Dendritic cell treated with granulocyte-macrophage colony-stimulating factor and Interleukin-4, amounts not matched to agents 40 ng/mL and 50 ng/mL, for 4 days (primary cell): ENCODE data around the gene DNAJC12.
"Not testable (repeated sequence)": the region's sequence is repeated elsewhere in the genome, so short reads cannot be mapped to it uniquely, and the experiment has no call there.

Source experiments
- H3K27ac Mint-ChIP-seq: one replicate; pipeline ENCODE4 v1.8.0; 2022; ENCODE audit warnings: mild to moderate bottlenecking, mixed read lengths
- H3K27me3 Mint-ChIP-seq: one replicate; pipeline ENCODE4 v1.8.0; 2022; ENCODE audit warnings: mild to moderate bottlenecking, mixed read lengths
- H3K36me3 Mint-ChIP-seq: one replicate; pipeline ENCODE4 v1.8.0; 2022; ENCODE audit warnings: low read depth, mixed read lengths
- H3K4me1 Mint-ChIP-seq: one replicate; pipeline ENCODE4 v1.8.0; 2022; ENCODE audit warnings: low read depth, mixed read lengths
- H3K4me3 Mint-ChIP-seq: one replicate; pipeline ENCODE4 v1.8.0; 2022; ENCODE audit warnings: mild to moderate bottlenecking, moderate library complexity, mixed read lengths
- H3K9me3 Mint-ChIP-seq: one replicate; pipeline ENCODE4 v1.8.0; 2022; ENCODE audit warnings: mixed read lengths
- intact Hi-C: fragments of 100-400 bp; cut with micrococcal nuclease; formaldehyde crosslinking; loops from one replicate; pipeline ENCODE4 v1.15.0; 2022

DNAJC12 gene

DNA sequence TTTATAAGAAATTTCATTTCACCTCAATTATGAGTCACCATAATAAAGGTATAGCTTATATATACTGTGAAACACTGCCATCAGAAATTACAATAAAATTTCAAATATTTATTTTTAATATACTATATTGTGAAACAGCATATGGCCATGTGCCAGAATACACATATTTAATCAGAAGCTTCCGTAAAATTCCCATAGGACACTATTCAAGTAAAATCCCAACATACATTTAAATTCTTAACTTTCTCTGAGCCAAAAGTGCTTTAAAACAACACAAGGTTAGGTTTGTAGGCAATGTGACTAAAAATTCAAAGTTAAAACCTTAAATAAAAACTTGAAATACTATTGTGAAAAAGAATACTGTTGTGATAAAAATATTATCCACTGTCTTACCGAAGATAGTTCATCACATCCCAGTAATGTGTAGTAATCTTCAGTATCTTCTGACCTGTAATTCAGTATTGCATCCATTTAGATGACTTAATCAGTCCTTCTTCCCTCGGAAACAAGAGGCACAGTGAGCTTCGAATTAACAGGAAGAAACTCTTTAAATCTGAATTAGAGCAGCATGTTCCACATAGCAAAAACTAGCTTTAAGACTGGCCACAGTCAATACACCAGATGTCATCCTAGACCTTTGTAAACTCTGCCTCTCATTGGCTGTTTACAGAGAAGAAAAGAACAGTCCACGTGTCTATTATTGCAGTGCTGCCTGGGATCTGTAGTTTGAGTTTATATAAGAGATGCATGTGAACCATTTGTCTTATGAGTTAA, at the start of gene DNAJC12:
Gene DNAJC12, minus strand, starts transcription at position 648 of the 774 bp plus-strand sequence. Its CDS starts 177 bp downstream, at position 471.
- intact Hi-C loops, result no loop called here
- Mint-ChIP-seq H3K9me3 (peaks cover 15% of the 10 kb centered on the region), H3K27ac (no peak within 1 kb of the TSS), H3K4me1 (peaks cover 24% of the 10 kb centered on the region), H3K36me3 (no peaks in the 10 kb centered on the region), H3K4me3 (no peak within 1 kb of the TSS), H3K27me3 (no peaks in the 10 kb centered on the region)

DNA sequence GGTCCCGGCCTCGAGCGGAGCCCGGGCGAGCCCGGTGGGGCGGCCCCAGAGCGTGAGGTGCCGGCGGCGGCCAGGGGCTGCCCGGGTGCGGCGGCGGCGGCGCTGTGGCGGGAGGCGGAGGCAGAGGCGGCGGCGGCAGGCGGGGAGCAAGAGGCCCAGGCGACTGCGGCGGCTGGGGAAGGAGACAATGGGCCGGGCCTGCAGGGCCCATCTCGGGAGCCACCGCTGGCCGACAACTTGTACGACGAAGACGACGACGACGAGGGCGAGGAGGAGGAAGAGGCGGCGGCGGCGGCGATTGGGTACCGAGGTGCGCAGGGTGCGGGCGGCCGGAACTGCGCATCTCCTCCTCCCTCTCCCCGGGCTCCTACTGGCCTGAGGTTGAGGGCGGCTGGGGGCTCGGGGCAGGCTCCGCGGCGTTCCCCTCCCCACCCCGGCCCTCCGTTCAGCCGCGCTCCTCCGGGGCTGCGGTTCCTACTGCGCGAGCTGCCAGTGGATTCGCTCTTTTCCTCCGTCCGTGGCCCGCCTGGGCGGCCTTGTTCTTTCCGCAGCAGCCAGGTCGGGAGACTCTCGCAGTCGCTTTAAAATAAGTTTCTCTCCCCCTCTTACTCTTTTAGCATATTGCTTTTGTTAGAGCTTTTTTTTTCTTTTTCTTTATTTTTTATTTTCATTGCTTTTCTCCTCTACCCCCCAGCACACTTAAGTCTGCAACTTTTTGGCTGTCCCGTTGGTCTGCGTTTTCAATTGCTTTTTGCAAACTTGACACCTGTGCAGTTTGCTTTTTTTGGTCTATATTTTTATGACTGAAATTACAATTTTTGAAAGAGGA, 47.1 kb upstream of the DNAJC12 start:
- Mint-ChIP-seq H3K9me3 (no peaks in the 10 kb centered on the region), H3K4me3 (peak overlapping the region; percentile 92), H3K4me1 (peaks cover 22% of the 10 kb centered on the region), H3K27me3 (no peaks in the 10 kb centered on the region), H3K27ac (peak overlapping the region; percentile 96), H3K36me3 (peaks cover 52% of the 10 kb centered on the region)
- intact Hi-C loops, result loop anchor here (1.0 to 5.0 kb wide), 3 partner anchors 21 to 187 kb away; no protein-coding TSS in a partner anchor

DNA sequence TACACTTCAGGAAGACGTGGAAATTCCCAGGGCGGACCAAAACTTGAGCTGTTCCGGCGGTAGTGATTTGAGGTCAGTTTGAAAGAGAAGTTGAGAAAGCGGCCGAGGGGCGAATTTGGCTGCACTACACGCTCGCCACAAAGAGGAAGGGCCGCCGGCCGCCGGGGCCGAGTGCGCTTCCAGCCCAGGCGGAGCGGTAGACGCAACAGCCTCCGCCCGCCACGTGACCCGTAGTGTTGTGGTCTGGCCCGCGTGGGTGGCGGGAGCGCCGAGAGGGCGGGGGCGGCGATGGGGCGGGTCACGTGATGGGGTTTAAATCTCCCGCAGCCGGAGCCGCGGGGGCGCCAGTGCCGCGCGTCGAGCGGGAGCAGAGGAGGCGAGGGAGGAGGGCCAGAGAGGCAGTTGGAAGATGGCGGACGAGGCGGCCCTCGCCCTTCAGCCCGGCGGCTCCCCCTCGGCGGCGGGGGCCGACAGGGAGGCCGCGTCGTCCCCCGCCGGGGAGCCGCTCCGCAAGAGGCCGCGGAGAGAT, 46.4 kb upstream of the DNAJC12 start, which contains the start of gene SIRT1:
Gene SIRT1, plus strand, starts transcription at position 344 of the 529 bp plus-strand sequence. Its CDS starts 66 bp downstream, at position 410.
- no peaks in the 10 kb centered on the region for H3K27me3 Mint-ChIP-seq
- H3K27ac Mint-ChIP-seq, result peak within 1 kb of the TSS; percentile 96
- peaks cover 45% of the 10 kb centered on the region for H3K36me3 Mint-ChIP-seq
- intact Hi-C loops, result loop anchor here (1.0 to 2.0 kb wide), 2 partner anchors 20 to 36 kb away; no protein-coding TSS in a partner anchor
- peak within 1 kb of the TSS; percentile 92 for H3K4me3 Mint-ChIP-seq
- peaks cover 22% of the 10 kb centered on the region for H3K4me1 Mint-ChIP-seq
- H3K9me3 Mint-ChIP-seq, result no peaks in the 10 kb centered on the region

DNA sequence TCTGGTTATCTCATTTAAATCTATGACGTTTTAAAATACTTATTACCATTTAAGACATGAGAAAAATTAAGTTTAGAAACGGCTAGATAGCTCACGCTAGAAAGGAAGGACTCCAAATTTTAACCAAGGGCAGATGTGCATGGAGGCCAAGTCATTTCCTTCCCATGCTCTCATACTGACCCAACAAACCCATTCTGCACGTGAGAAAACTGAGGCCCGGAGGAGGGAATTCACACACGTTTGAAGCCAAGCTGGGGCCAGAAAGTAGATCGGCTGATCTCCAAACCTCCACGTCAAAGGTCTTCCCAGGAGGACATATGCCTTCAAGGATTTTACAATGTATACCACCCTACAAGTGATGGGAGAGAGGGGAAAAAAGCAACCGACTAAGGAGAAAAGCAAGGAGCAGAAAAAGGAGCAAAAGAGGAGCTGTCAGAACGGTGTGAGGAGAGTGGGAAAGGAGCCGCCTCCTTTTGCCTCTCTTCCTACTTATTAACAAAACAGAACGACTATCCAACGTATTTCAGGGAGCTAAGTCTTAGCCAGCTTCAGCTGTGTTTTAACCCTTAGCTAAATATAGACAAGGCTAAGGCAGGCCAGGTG, 45.8 kb upstream of the DNAJC12 start:
- Mint-ChIP-seq H3K27ac (peak overlapping the region; percentile 96), H3K4me3 (peak overlapping the region; percentile 92), H3K4me1 (peaks cover 22% of the 10 kb centered on the region), H3K27me3 (no peaks in the 10 kb centered on the region), H3K36me3 (peaks cover 39% of the 10 kb centered on the region), H3K9me3 (no peaks in the 10 kb centered on the region)
- intact Hi-C loops, result loop anchor here (1.0 to 2.0 kb wide), 2 partner anchors 20 to 35 kb away; no protein-coding TSS in a partner anchor

DNA sequence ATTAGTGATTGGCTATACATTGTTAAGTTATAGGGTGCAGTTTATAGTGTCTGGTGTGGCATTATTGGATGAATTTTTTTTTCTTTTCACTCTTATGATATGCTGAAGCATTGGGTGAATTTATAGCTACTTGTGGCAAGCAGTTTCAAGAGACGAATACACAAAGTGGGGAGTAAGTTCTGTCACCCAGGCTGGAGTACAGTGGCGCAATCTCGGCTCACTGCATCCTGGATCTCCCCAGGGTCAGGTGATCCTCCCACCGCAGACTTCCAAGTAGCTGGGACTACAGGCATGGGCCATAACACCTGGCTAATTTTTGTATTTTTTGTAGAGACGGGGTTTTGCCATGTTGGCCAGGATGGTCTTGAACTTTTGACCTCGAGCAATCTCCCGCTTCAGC, 40.1 kb upstream of the DNAJC12 start:
- peaks cover 2% of the 10 kb centered on the region for H3K27me3 Mint-ChIP-seq
- H3K4me3 Mint-ChIP-seq, result no peak overlapping the region
- H3K4me1 Mint-ChIP-seq, result peaks cover under 1% of the 10 kb centered on the region
- no peak overlapping the region for H3K27ac Mint-ChIP-seq
- H3K36me3 Mint-ChIP-seq, result no peaks in the 10 kb centered on the region
- intact Hi-C loops, result no loop called here
- no peaks in the 10 kb centered on the region for H3K9me3 Mint-ChIP-seq

DNA sequence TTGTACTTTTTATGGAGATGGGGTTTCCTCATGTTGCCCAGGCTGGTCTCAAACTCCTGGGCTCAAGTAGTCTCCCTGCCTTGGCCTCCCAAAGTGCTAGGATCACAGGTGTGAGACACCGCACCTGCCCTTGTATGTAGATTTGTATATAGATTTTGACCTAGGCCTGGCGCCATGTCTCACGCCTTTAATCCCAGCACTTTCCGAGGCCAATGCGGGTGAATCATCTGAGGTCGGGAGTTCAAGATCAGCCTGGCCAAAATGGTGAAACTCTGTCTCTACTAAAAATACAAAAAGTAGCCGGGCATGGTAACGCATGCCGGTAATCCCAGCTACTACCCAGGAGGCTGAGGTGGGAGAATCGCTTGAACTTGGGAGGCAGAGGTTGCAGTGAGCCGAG, 39.4 kb upstream of the DNAJC12 start:
- H3K4me1 Mint-ChIP-seq, H3K9me3 Mint-ChIP-seq, H3K27me3 Mint-ChIP-seq, intact Hi-C loops, H3K4me3 Mint-ChIP-seq, H3K36me3 Mint-ChIP-seq, H3K27ac Mint-ChIP-seq: not testable (repeated sequence)

DNA sequence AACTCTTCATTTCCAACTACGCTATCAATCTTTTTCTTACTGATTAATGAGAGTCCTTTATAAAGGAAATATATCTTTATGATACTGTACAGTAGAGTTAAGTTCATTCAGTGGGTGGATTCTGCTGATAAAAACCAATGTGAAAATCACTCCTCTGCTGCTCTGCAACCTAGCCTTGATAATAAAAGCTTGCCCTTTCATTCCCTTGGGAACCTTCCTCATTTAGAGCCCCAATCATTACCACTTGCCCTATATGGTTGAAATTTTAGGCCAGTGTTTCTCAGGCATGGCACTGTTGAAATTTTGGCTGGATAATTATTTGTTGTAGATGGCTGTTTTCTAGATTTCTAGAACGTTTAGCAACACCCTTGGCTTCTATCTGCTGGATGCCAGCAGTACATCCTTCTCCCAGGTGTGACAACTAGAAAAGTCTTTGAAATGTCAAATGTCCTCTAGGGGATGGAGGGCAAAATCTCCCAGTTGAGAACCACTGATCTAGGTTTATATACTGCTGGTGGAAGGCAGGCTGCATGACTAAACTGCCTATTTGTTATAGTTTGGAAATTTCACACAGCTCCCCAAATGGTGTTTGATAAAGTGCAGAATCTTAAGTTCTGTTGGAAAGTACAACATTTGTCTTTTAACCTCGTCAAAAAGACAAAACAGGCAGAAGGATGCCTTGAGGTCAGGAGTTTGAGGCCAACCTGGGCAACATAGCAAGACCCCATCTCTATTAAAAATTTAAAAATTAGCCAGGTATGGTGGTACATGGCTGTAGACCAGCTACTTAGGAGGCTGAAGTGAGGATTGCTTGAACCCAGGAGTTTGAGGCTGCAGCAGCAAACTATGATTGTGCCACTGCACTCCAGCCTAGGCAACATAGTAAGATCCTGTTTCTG, 37.6 kb upstream of the DNAJC12 start:
- H3K4me1 Mint-ChIP-seq, result no peaks in the 10 kb centered on the region
- H3K27me3 Mint-ChIP-seq, result peaks cover 2% of the 10 kb centered on the region
- H3K36me3 Mint-ChIP-seq, result no peaks in the 10 kb centered on the region
- intact Hi-C loops, result no loop called here
- no peak overlapping the region for H3K4me3 Mint-ChIP-seq
- no peaks in the 10 kb centered on the region for H3K9me3 Mint-ChIP-seq
- H3K27ac Mint-ChIP-seq, result no peak overlapping the region

DNA sequence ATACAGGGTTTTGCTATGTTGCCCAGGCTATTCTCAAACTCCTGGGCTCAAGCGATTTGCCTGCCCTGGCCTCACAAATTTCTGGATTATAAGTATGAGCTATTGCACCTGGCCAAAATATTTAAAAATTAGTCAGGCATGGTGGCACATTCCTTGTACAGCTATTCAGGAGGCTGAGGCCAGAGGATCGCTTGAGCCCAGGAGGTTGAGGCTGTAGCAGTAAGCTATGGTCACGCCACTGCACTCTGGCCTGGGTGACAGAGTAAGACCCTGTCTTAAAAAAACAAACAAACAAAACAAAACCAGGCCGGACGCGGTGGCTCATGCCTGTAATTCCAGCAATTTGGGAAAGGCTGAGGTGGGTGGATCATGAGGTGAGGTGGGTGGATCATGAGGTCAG, 32.0 kb upstream of the DNAJC12 start:
- peaks cover 7% of the 10 kb centered on the region for H3K4me1 Mint-ChIP-seq
- H3K9me3 Mint-ChIP-seq, result no peaks in the 10 kb centered on the region
- H3K36me3 Mint-ChIP-seq, result no peaks in the 10 kb centered on the region
- no peak overlapping the region for H3K27ac Mint-ChIP-seq
- intact Hi-C loops, result no loop called here
- no peaks in the 10 kb centered on the region for H3K27me3 Mint-ChIP-seq
- no peak overlapping the region for H3K4me3 Mint-ChIP-seq

DNA sequence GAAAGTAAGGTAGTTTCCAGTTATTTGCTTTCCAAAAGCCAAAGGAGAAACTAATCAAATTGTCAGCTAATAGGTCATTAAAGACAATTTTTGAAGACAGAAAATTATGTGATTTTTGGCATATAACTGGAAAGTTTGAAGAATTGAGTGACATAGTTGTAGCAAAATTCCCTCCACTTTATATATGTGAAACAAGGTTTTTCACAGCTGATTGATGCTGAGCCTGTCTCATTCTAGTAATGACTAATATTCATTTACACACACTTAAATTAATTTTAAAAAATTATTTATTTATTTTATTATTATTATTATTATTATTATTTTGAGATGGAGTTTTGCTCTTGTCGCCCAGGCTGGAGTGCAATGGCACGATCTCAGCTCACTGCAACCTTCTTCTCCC, 30.1 kb upstream of the DNAJC12 start:
- H3K27me3 Mint-ChIP-seq, result no peaks in the 10 kb centered on the region
- H3K9me3 Mint-ChIP-seq, result no peaks in the 10 kb centered on the region
- intact Hi-C loops, result no loop called here
- H3K4me3 Mint-ChIP-seq, result no peak overlapping the region
- H3K36me3 Mint-ChIP-seq, result no peaks in the 10 kb centered on the region
- H3K4me1 Mint-ChIP-seq, result peaks cover 25% of the 10 kb centered on the region
- H3K27ac Mint-ChIP-seq, result no peak overlapping the region

DNA sequence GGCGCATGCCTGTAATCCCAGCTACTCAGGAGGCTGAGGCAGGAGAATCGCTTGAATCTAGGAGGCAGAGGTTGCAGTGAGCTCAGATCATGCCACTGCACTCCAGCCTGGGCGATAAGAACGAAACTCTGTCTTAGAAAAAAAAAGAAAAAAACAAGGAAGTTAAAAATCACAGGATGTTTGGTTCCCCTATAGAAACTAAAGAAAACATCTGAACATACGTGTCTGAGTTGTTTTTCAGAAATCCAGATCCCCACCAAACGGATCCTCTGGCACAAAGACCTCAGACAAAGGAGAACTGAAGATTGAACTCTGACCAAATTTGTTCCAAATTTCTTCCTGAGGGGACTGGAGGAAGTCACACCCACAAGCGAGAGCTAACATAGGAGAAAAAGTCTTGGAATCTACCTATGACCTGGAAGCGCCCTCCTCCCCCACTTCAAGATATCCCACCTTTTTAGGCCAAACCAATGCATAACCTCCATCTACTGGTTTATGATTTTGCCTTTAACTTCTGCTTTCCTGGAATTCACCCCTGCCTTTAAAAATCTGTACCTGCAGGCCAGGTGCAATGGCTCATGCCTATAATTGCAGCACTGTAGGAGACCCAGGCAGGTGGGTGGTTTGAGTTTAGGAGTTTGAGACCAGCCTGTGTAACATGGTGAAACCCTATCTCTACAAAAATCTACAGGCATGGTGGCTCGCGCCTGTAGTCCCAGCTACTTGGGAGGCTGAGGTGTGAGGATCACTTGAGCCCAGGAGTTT, 26.8 kb upstream of the DNAJC12 start:
- peak overlapping the region; percentile 80 for H3K27ac Mint-ChIP-seq
- H3K27me3 Mint-ChIP-seq, result no peaks in the 10 kb centered on the region
- no peaks in the 10 kb centered on the region for H3K9me3 Mint-ChIP-seq
- peaks cover 43% of the 10 kb centered on the region for H3K4me1 Mint-ChIP-seq
- H3K4me3 Mint-ChIP-seq, result no peak overlapping the region
- intact Hi-C loops, result loop anchor here (1.0 kb wide), 1 partner anchor 20 kb away; the partner anchor contains the start of gene SIRT1
- no peaks in the 10 kb centered on the region for H3K36me3 Mint-ChIP-seq

DNA sequence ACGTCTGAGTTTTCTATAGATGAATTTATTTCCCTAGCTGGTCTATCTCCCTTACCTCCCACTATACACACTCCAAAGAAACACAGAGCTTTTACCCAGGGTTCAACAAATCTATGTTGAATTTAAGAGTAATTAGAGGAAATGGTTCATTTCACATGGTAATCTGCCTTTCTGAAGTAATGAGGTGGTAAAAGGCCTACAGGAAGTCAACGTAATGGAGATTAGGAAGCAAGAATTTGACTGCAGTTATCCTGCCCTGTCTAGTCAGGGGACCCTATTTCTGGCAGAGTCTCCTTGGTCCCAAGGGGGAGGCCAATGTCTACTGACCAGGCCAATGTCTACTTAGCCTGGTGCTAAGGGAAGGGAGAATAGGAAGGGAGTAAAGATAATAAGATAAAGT, 25.1 kb upstream of the DNAJC12 start:
- Mint-ChIP-seq H3K9me3 (no peaks in the 10 kb centered on the region), H3K27me3 (no peaks in the 10 kb centered on the region), H3K4me1 (peaks cover 43% of the 10 kb centered on the region), H3K4me3 (no peak overlapping the region), H3K27ac (peak overlapping the region; percentile 80), H3K36me3 (no peaks in the 10 kb centered on the region)
- intact Hi-C loops, result no loop called here

DNA sequence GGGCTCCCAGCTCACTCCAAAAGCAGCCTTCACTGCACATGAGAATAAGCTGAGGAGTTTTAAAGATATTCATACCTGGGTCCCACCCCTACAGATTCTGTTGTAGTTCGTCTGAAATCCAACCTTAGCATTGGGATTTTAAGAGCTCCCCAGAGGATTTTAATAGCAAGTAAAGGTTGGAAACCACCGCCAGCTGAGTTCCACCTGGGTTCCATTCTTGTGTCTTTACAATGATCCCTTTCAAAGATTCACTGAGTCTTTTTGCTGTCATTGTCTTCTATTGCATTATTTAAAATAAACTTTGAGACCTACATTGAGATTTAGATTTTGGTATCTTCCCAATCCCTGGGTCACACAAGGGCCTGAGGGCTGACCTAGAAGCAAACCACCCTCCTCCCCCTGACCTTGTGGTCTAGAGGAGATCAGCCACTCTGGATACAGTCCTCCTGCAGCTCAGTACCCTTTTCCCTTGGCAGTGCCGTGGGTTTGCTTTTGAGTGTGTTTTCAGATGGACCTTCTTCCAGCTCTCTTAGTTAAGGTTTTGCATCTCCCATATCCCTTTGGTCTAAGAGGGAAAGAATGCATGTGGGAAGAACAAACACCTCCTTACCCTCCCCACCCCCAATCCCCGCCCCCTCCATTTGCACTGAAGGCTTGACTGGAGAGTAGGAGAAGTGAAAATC, 23.9 kb upstream of the DNAJC12 start:
- Mint-ChIP-seq H3K9me3 (no peaks in the 10 kb centered on the region), H3K27me3 (no peaks in the 10 kb centered on the region), H3K4me3 (no peak overlapping the region), H3K36me3 (no peaks in the 10 kb centered on the region), H3K4me1 (peaks cover 43% of the 10 kb centered on the region), H3K27ac (peak overlapping the region; percentile 80)
- intact Hi-C loops, result no loop called here
